Measurements from ENCODE around the gene PPP1R12C. TPM values are rescaled to one million over a fixed set of nuclear protein-coding genes. Genes with fewer than 3 reads are reported as not detected.

The PPP1R12C gene
- total and polyA plus RNA-seq, 12 donors: 134 to 283 (median 201) TPM

DNA sequence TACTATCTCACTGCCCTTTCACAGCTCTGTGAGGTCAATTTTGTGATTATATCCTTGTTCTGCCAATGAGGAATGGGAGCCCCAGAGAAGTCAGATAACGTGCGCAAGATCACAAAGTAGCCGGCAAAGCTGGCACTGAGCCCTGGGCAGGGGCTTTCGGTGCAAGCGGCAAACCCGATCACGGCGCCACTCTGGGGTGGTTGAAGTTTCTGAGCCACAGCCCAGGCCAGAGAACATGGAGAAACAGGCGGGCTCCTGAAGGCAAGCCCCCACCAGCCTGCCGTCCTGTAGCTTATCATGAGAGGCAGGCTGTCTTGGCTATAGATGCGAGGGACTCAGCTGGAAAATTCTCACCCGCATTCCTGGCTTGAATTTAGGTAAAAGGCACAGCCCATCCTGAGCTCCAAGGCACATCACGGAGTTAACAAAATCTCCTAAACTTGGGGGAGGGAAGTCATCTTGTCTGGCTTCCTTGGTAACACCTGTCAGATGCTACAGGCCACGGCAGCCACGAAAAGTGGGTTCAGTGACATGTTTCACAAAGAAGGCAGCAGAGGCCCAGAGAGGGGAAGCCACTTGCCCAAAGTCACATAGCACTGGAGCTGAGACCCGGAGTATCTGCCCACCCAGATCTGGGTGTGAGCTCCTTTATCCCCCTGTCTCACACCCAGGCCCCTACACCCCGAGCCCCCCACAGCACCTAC is 19.1 kb upstream of the PPP1R12C start:
- H3K9me3 ChIP-seq: no peaks in the 10 kb centered on the region
- peaks cover 0 to 59% (median 0%) of the 10 kb centered on the region in 9 donors for H3K36me3 ChIP-seq
- TF ChIP-seq, protein P1, sequence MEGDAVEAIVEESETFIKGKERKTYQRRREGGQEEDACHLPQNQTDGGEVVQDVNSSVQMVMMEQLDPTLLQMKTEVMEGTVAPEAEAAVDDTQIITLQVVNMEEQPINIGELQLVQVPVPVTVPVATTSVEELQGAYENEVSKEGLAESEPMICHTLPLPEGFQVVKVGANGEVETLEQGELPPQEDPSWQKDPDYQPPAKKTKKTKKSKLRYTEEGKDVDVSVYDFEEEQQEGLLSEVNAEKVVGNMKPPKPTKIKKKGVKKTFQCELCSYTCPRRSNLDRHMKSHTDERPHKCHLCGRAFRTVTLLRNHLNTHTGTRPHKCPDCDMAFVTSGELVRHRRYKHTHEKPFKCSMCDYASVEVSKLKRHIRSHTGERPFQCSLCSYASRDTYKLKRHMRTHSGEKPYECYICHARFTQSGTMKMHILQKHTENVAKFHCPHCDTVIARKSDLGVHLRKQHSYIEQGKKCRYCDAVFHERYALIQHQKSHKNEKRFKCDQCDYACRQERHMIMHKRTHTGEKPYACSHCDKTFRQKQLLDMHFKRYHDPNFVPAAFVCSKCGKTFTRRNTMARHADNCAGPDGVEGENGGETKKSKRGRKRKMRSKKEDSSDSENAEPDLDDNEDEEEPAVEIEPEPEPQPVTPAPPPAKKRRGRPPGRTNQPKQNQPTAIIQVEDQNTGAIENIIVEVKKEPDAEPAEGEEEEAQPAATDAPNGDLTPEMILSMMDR (IDR thresholded peaks at IDR 0.05): no peak
- ATAC-seq: no peak
- H3K4me3 ChIP-seq: no peak overlapping the region
- peaks cover 0 to 7% (median 0%) of the 10 kb centered on the region in 9 donors for H3K4me1 ChIP-seq
- WGBS, 2 donors: 71 to 72% methylated on average over 17 of the region's 17 CpGs
- peaks cover 0 to 53% (median 41%) of the 10 kb centered on the region in 7 donors for H3K27me3 ChIP-seq
- intact Hi-C loops (cut with DNase I): loop anchor here in 1 of 10 donors (10.0 kb wide), 1 partner anchor 318 kb away; no protein-coding TSS in a partner anchor
- no peak overlapping the region for H3K27ac ChIP-seq
- no peak for DNase-seq

DNA sequence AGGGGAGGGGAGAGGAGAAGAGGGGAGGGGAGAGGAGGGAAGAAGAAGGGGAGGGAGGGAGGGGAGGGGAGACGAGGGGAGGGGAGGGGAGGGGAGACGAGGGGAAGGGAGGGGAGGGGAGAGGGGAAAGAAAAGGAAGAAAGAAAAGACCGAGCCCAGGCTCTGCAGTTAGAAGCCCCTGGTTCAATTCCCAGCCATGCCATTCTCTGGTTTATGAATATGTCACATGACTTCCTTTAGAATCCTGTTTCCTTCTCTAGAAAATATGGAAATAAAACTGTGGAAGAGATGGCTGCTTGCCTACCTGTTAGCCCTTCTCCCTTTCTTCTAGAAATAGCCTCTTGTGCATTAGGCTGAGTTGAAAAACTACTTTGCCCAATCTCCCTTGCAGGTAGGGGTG is 17.3 kb upstream of the PPP1R12C start:
- Histone ChIP-seq H3K4me1 (no peaks in the 10 kb centered on the region), H3K27ac (no peak overlapping the region), H3K9me3 (no peaks in the 10 kb centered on the region), H3K36me3 (peaks cover 0 to 45% (median 0%) of the 10 kb centered on the region in 9 donors), H3K27me3 (peaks cover 0 to 43% (median 28%) of the 10 kb centered on the region in 7 donors), H3K4me3 (no peak overlapping the region)
- TF ChIP-seq, protein P1 (IDR thresholded peaks at IDR 0.05): no peak
- ATAC-seq: no peak
- intact Hi-C loops (cut with DNase I): loop anchor here in 1 of 10 donors (10.0 kb wide), 1 partner anchor 320 kb away; no protein-coding TSS in a partner anchor
- DNase-seq: no peak
- 13 to 50% methylated on average over 1 to 2 of the region's 3 CpGs for WGBS, 2 donors

DNA sequence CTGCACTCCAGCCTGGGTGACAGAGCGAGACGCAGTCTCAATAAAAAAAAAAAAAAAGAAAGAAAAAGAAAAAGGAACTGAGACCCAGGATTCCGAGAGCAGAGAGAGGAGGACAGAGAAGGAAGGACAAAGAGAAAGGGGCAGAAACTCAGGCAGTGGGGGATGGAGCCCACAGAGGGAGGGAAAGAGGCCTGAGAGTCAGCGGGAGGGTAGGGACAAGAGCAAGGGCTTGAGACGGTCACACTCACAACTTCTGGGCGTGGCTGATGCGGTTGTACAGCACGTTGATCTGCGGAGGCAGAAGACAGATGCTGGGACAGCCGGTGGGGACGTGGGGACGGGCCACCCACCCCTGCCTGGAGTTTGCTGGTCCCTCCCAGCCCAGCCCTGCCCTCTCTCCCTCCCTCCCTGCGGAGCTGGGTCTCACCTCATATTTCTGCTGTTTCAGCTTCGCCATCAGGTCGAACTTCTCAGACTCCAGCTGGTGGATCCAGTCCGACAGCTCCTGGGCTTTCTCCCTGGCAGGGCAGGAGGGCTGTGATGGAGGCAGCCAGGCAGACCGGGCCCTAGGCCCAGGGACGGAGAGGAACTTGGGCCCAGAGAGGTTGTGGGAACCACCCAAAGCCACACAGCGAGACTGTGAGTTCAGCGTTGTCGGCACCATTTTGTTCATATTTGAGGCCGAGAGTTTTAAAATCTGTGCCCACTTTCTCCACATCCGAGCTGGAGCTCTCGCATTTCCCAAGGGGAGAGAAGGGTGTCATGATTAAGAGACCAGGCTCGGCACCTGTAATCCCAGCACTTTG is 16.4 kb upstream of the PPP1R12C start:
- H3K27ac ChIP-seq: no peak overlapping the region
- H3K4me3 ChIP-seq: no peak overlapping the region
- no peaks in the 10 kb centered on the region for H3K9me3 ChIP-seq
- peaks cover 0 to 40% (median 0%) of the 10 kb centered on the region in 9 donors for H3K36me3 ChIP-seq
- ATAC-seq (peak in 1 of 8 donors; percentile 23), DNase-seq (no peak)
- no peaks in the 10 kb centered on the region for H3K4me1 ChIP-seq
- intact Hi-C loops (cut with DNase I): loop anchor here in 1 of 10 donors (10.0 kb wide), 1 partner anchor 321 kb away; no protein-coding TSS in a partner anchor
- TF ChIP-seq, protein P1 (IDR thresholded peaks at IDR 0.05): no peak
- H3K27me3 ChIP-seq: peaks cover 0 to 35% (median 24%) of the 10 kb centered on the region in 7 donors
- 72 to 78% methylated on average over 25 of the region's 25 CpGs for WGBS, 2 donors

DNA sequence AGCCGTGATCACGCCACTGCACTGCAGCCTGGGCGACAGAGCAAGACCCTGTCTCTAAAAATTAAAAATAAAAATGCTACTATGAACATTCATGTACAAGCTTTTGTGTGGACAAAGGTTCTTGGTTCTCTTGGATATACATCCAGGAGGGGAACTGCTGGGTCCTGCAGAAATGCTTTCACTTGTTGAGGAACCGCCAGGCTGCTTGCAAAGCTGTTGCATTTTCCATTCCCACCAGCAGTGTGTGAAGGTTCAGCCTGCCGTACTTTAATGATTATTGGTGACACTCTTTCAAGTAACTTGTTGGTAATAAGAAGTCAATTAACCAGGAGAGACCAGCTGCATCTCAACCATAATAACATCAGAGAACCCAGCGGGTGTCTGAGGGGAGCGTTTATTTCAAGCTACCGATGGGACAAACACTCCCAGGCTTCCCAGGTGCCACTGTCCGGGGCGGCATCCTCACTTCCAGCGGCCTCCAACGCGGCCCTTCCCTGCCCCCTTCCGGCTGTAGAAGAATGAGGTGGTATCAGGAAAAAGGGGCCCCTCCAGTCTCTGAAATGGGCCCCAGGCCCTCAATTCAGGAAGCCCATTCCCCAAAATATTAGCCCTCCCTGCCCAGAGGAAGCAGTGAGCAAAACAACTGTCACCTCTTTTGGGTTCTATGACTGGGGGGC is 15.2 kb upstream of the PPP1R12C start:
- H3K36me3 ChIP-seq: peaks cover 0 to 31% (median 0%) of the 10 kb centered on the region in 9 donors
- DNase-seq (no peak), ATAC-seq (no peak)
- TF ChIP-seq, protein P1 (IDR thresholded peaks at IDR 0.05): peak in 6 of 9 donors; percentile 6 to 45 (median 20)
- intact Hi-C loops (cut with DNase I): loop anchor here in 1 of 10 donors (10.0 kb wide), 1 partner anchor 322 kb away; no protein-coding TSS in a partner anchor
- H3K27me3 ChIP-seq: peaks cover 0 to 28% (median 12%) of the 10 kb centered on the region in 7 donors
- H3K4me1 ChIP-seq: no peaks in the 10 kb centered on the region
- no peak overlapping the region for H3K27ac ChIP-seq
- WGBS, 2 donors: 50 to 57% methylated on average over 14 of the region's 14 CpGs
- H3K4me3 ChIP-seq: no peak overlapping the region
- H3K9me3 ChIP-seq: no peaks in the 10 kb centered on the region

Data from heart right ventricle (tissue), 16 donors.